ENCODE measurements around the gene PAX7.

GRCh38 chr1:18687273-18687672 lies 56.6 kb downstream of the PAX7 start:
- TF ChIP-seq, protein P1, sequence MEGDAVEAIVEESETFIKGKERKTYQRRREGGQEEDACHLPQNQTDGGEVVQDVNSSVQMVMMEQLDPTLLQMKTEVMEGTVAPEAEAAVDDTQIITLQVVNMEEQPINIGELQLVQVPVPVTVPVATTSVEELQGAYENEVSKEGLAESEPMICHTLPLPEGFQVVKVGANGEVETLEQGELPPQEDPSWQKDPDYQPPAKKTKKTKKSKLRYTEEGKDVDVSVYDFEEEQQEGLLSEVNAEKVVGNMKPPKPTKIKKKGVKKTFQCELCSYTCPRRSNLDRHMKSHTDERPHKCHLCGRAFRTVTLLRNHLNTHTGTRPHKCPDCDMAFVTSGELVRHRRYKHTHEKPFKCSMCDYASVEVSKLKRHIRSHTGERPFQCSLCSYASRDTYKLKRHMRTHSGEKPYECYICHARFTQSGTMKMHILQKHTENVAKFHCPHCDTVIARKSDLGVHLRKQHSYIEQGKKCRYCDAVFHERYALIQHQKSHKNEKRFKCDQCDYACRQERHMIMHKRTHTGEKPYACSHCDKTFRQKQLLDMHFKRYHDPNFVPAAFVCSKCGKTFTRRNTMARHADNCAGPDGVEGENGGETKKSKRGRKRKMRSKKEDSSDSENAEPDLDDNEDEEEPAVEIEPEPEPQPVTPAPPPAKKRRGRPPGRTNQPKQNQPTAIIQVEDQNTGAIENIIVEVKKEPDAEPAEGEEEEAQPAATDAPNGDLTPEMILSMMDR (conservative IDR thresholded peaks at IDR 0.05) = no peak
- TF ChIP-seq ZFX (IDR thresholded peaks at IDR 0.05) = no peak

All from C4-2B (cell line).